H9 (cell line): Measurements from ENCODE around the gene GRK1. TPM values are rescaled to one million over a fixed set of nuclear protein-coding genes. Genes with fewer than 3 reads are reported as not detected.

Source experiments
- DNase-seq: peaks from one replicate; pipeline ENCODE4 v3.0.0-alpha.2; 2017
- H2AFZ ChIP-seq: one replicate; pipeline ENCODE4 v1.6.1; 2013; ENCODE audit warnings: mild to moderate bottlenecking, low read length, control low read depth, moderate library complexity
- H2AK5ac ChIP-seq: 2 replicates; pipeline ENCODE4 v1.6.1; 2013; ENCODE audit warnings: low read length, control low read depth, mixed read lengths; ENCODE audit not compliant: insufficient read length
- H2BK120ac ChIP-seq: one replicate; pipeline ENCODE4 v1.6.1; 2013; ENCODE audit warnings: low read depth, mild to moderate bottlenecking, low read length, control low read depth, inconsistent platforms; ENCODE audit not compliant: poor library complexity, severe bottlenecking
- H2BK12ac ChIP-seq: 2 replicates; pipeline ENCODE4 v1.6.1; 2013; ENCODE audit warnings: low read length, control low read depth, mixed read lengths, low read depth; ENCODE audit not compliant: insufficient read length
- H2BK15ac ChIP-seq: 2 replicates; pipeline ENCODE4 v1.6.1; 2013; ENCODE audit warnings: low read depth, low read length, control low read depth
- H2BK20ac ChIP-seq: one replicate; pipeline ENCODE4 v1.6.1; 2013; ENCODE audit warnings: low read depth, mild to moderate bottlenecking, low read length, control low read depth, inconsistent platforms; ENCODE audit not compliant: poor library complexity, severe bottlenecking
- H2BK5ac ChIP-seq: 2 replicates; pipeline ENCODE4 v1.6.1; 2013; ENCODE audit warnings: low read length, control low read depth, mixed read lengths; ENCODE audit not compliant: insufficient read length
- H3K14ac ChIP-seq: 2 replicates; pipeline ENCODE4 v1.6.1; 2013; ENCODE audit warnings: low read length, control low read depth; ENCODE audit not compliant: insufficient read depth
- H3K18ac ChIP-seq: 2 replicates; pipeline ENCODE4 v1.6.1; 2013; ENCODE audit warnings: low read depth, mild to moderate bottlenecking, mixed read lengths, low read length, control low read depth; ENCODE audit not compliant: insufficient read length
- H3K23ac ChIP-seq: 2 replicates; pipeline ENCODE4 v1.6.1; 2013; ENCODE audit warnings: low read length, control low read depth, mixed read lengths, low read depth; ENCODE audit not compliant: insufficient read length
- H3K23me2 ChIP-seq: 2 replicates; pipeline ENCODE4 v1.6.1; 2013; ENCODE audit warnings: low read depth, mild to moderate bottlenecking, mixed read lengths, low read length, control low read depth; ENCODE audit not compliant: insufficient read length, poor library complexity, severe bottlenecking
- H3K27ac ChIP-seq: 2 replicates; pipeline ENCODE4 v1.5.1; 2013; ENCODE audit warnings: low read length, control low read depth, mixed read lengths, low read depth; ENCODE audit not compliant: insufficient read length
- H3K27me3 ChIP-seq: 2 replicates; pipeline ENCODE4 v1.6.1; 2013; ENCODE audit warnings: low read length, control low read depth, inconsistent platforms; ENCODE audit not compliant: insufficient read depth
- H3K4ac ChIP-seq: 2 replicates; pipeline ENCODE4 v1.6.1; 2013; ENCODE audit warnings: low read depth, mild to moderate bottlenecking, control low read depth, inconsistent platforms, low read length, moderate library complexity
- H3K4me1 ChIP-seq: 2 replicates; pipeline ENCODE4 v1.6.1; 2013; ENCODE audit warnings: low read length, control low read depth, inconsistent platforms; ENCODE audit not compliant: insufficient read depth
- H3K4me2 ChIP-seq: 2 replicates; pipeline ENCODE4 v1.6.1; 2013; ENCODE audit warnings: low read length, control low read depth, mixed read lengths; ENCODE audit not compliant: insufficient read length, insufficient read depth
- H3K56ac ChIP-seq: 2 replicates; pipeline ENCODE4 v1.6.1; 2013; ENCODE audit warnings: low read depth, mild to moderate bottlenecking, mixed read lengths, low read length, control low read depth; ENCODE audit not compliant: insufficient read length
- H3K79me1 ChIP-seq: 2 replicates; pipeline ENCODE4 v1.6.1; 2013; ENCODE audit warnings: low read depth, mild to moderate bottlenecking, moderate library complexity, low read length, control low read depth, inconsistent platforms; ENCODE audit not compliant: insufficient read depth, poor library complexity, severe bottlenecking
- H3K79me2 ChIP-seq: 2 replicates; pipeline ENCODE4 v1.6.1; 2013; ENCODE audit warnings: low read length, control low read depth, inconsistent platforms; ENCODE audit not compliant: insufficient read depth
- H3K9ac ChIP-seq: 2 replicates; pipeline ENCODE4 v1.6.1; 2013; ENCODE audit warnings: low read length, control low read depth, mixed read lengths; ENCODE audit not compliant: insufficient read length; ENCODE audit errors: extremely low read depth
- H3K9me3 ChIP-seq: one replicate; pipeline ENCODE4 v1.6.1; 2013; ENCODE audit warnings: low read depth, low read length, inconsistent platforms; ENCODE audit not compliant: control insufficient read depth
- H3T11ph ChIP-seq: one replicate; pipeline ENCODE4 v1.6.1; 2013; ENCODE audit warnings: mild to moderate bottlenecking, low read length, control low read depth, inconsistent platforms
- H4K20me1 ChIP-seq: one replicate; pipeline ENCODE4 v1.6.1; 2013; ENCODE audit not compliant: control insufficient read depth, insufficient read length, insufficient read depth
- H4K5ac ChIP-seq: 2 replicates; pipeline ENCODE4 v1.6.1; 2013; ENCODE audit warnings: low read depth, mild to moderate bottlenecking, mixed read lengths, low read length, control low read depth; ENCODE audit not compliant: insufficient read length
- H4K8ac ChIP-seq: replicated peaks from 2 replicates; pipeline ENCODE4 v1.6.1; 2013; ENCODE audit warnings: low read length, control low read depth, mixed read lengths, low read depth; ENCODE audit not compliant: insufficient read length
- H4K91ac ChIP-seq: 2 replicates; pipeline ENCODE4 v1.6.1; 2013; ENCODE audit warnings: low read depth, mild to moderate bottlenecking, moderate library complexity, mixed read lengths, low read length, control low read depth; ENCODE audit not compliant: insufficient read length
- H3K27ac Mint-ChIP-seq, 3 experiments: 2 replicates in 2 of 3; 3 replicates in 1 of 3; pipeline ENCODE4 v1.8.0; 2020 to 2021; ENCODE audit warnings: mixed read lengths in 3 of 3, mild to moderate bottlenecking in 1 of 3, moderate library complexity in 1 of 3
- H3K27me3 Mint-ChIP-seq: 2 replicates; pipeline ENCODE4 v1.8.0; 2021; ENCODE audit warnings: low read depth, mild to moderate bottlenecking, moderate library complexity, mixed read lengths
- H3K36me3 Mint-ChIP-seq, 3 experiments: 2 replicates in 2 of 3; 3 replicates in 1 of 3; pipeline ENCODE4 v1.8.0; 2020 to 2021; ENCODE audit warnings: low read depth in 3 of 3, mixed read lengths in 3 of 3; ENCODE audit not compliant: insufficient read depth in 1 of 3
- H3K4me1 Mint-ChIP-seq, 2 experiments: 2 replicates each; pipeline ENCODE4 v1.8.0; 2020; ENCODE audit warnings: mixed read lengths in 2 of 2
- H3K4me3 Mint-ChIP-seq, 2 experiments: 2 replicates in 1 of 2; 3 replicates in 1 of 2; pipeline ENCODE4 v1.8.0; 2020 to 2021; ENCODE audit warnings: mild to moderate bottlenecking in 2 of 2, mixed read lengths in 2 of 2, moderate library complexity in 1 of 2
- H3K9me3 Mint-ChIP-seq, 2 experiments: 2 replicates in 1 of 2; 3 replicates in 1 of 2; pipeline ENCODE4 v1.8.0; 2020; ENCODE audit warnings: mild to moderate bottlenecking in 2 of 2, mixed read lengths in 2 of 2, moderate library complexity in 1 of 2
- CTCF ChIP-seq: fragments of 200-600 bp; sonication (generic); conservative IDR thresholded peaks from 3 replicates; pipeline ENCODE4 v1.8.0; 2021; ENCODE audit warnings: antibody characterized with exemption, mild to moderate bottlenecking
- WGBS: extraction: QIAGEN DNeasy Blood & Tissue Kit; methylation state at CpG from one replicate; pipeline ENCODE4 v1.1.7; 2013; ENCODE audit warnings: missing lambda C conversion rate, low lambda C conversion rate, mixed read lengths; ENCODE audit not compliant: insufficient read length; ENCODE audit errors: extremely low coverage; 5-methylcytosine and 5-hydroxymethylcytosine counted together
- total RNA-seq: library from RNA; stranded (reverse); gene quantifications from 2 replicates; pipeline ENCODE4 v1.2.1, GENCODE V29; 2021

Gene GRK1
- total RNA-seq, 1 experiment from 2014 or later = 0.31 TPM

GRCh38 chr13:113763961-113764792 is 97.2 kb downstream of the GRK1 start:
- H2BK12ac ChIP-seq = no peak overlapping the region
- H3K4me2 ChIP-seq = no peak overlapping the region
- no peak overlapping the region for H3K18ac ChIP-seq
- no peak overlapping the region for H2BK5ac ChIP-seq
- H3T11ph ChIP-seq = no peak overlapping the region
- WGBS = no CpG with 5 or more reads among the region's 25 CpGs
- H3K56ac ChIP-seq = no peak overlapping the region
- H3K4ac ChIP-seq = no peak overlapping the region
- peaks cover 7% of the 10 kb centered on the region for H3K23me2 ChIP-seq
- H3K14ac ChIP-seq = no peak overlapping the region; the same call in 1 of the 2 replicates
- H2BK20ac ChIP-seq = no peak overlapping the region
- H3K9ac ChIP-seq = no peak overlapping the region
- peaks cover 9% of the 10 kb centered on the region; the same call in 1 of the 2 replicates for H3K27me3 ChIP-seq
- H3K27ac ChIP-seq = no peak overlapping the region
- DNase-seq = no peak
- H4K20me1 ChIP-seq = no peaks in the 10 kb centered on the region
- H2BK15ac ChIP-seq = no peak overlapping the region
- no peaks in the 10 kb centered on the region for H3K79me1 ChIP-seq
- no peaks in the 10 kb centered on the region for H3K79me2 ChIP-seq
- H2AFZ ChIP-seq = no peak overlapping the region
- no peak overlapping the region for H2BK120ac ChIP-seq
- H4K91ac ChIP-seq = no peak overlapping the region
- Mint-ChIP-seq H3K4me1 (peaks cover 16 to 25% of the 10 kb centered on the region in 2 experiments), H3K36me3 (no peaks in the 10 kb centered on the region), H3K27me3 (peaks cover 33% of the 10 kb centered on the region), H3K9me3 (no peaks in the 10 kb centered on the region), H3K4me3 (no peak overlapping the region), H3K27ac (no peak overlapping the region)
- no peak for TF ChIP-seq CTCF
- H2AK5ac ChIP-seq = no peak overlapping the region
- H4K8ac ChIP-seq = no peak overlapping the region
- H3K4me1 ChIP-seq = no peaks in the 10 kb centered on the region
- no peaks in the 10 kb centered on the region for H3K9me3 ChIP-seq
- H4K5ac ChIP-seq = no peak overlapping the region
- no peak overlapping the region for H3K23ac ChIP-seq
